Measurements from ENCODE around the gene SH3BP2.

- TF ChIP-seq CTCF (IDR thresholded peaks at IDR 0.05) (no peak), POLR2A (IDR thresholded peaks at IDR 0.05) (no peak)
Measured at GRCh38 chr4:2794486-2795299, 1.8 kb downstream of the SH3BP2 start.
